Aorta (tissue), 5 donors: Measurements from ENCODE around the gene CUL2. TPM values are rescaled to one million over a fixed set of nuclear protein-coding genes. Genes with fewer than 3 reads are reported as not detected.
"Not testable (repeated sequence)": the region's sequence is repeated elsewhere in the genome, so short reads cannot be mapped to it uniquely, and the experiment has no call there.

ENCODE experiments used
- ATAC-seq: fragments of 200-7000 bp; cut with Tn5 transposase; one replicate; pipeline ENCODE4 v1.9.1; 2022; ENCODE audit warnings: moderate library complexity; ENCODE audit not compliant: low FRiP score
- DNase-seq, 2 donors: peaks; one replicate each; pipeline ENCODE4 v3.0.0-alpha.2; 2020
- H3K27ac ChIP-seq, 2 donors: one replicate each; pipeline ENCODE4 v1.5.1; 2013; ENCODE audit warnings: low read length in 2 of 2, mild to moderate bottlenecking in 2 of 2, moderate library complexity in 2 of 2, control low read depth in 1 of 2, inconsistent platforms in 1 of 2, low read depth in 1 of 2
- H3K27me3 ChIP-seq, 2 donors: one replicate each; pipeline ENCODE4 v1.6.1; 2013; ENCODE audit warnings: control low read depth in 1 of 2, low read length in 1 of 2, mild to moderate bottlenecking in 1 of 2, moderate library complexity in 1 of 2; ENCODE audit not compliant: insufficient read depth in 2 of 2, control insufficient read depth in 1 of 2
- H3K36me3 ChIP-seq, 2 donors: one replicate each; pipeline ENCODE4 v1.6.1; 2013; ENCODE audit warnings: control low read depth in 1 of 2, low read length in 1 of 2, mild to moderate bottlenecking in 1 of 2; ENCODE audit not compliant: insufficient read depth in 2 of 2, control insufficient read depth in 1 of 2
- H3K4me1 ChIP-seq, 2 donors: one replicate each; pipeline ENCODE4 v1.6.1; 2013; ENCODE audit warnings: low read length in 2 of 2, control low read depth in 1 of 2, mild to moderate bottlenecking in 1 of 2, moderate library complexity in 1 of 2; ENCODE audit not compliant: insufficient read depth in 2 of 2, control insufficient read depth in 1 of 2
- H3K4me3 ChIP-seq, 2 donors: one replicate each; pipeline ENCODE4 v1.5.1; 2013; ENCODE audit warnings: low read length in 2 of 2, control low read depth in 1 of 2, mild to moderate bottlenecking in 1 of 2
- H3K9me3 ChIP-seq: one replicate; pipeline ENCODE4 v1.6.1; 2013; ENCODE audit warnings: mild to moderate bottlenecking, low read length; ENCODE audit not compliant: control insufficient read depth
- WGBS, 2 donors: extraction: QIAGEN DNeasy Blood & Tissue Kit; methylation state at CpG; one replicate each; pipeline ENCODE4 v1.1.7; 2013; 5-methylcytosine and 5-hydroxymethylcytosine counted together
- intact Hi-C, 2 donors: fragments of 100-400 bp; cut with DNase I; formaldehyde crosslinking; loops; one replicate each; pipeline versions ENCODE4 v1.14.2 to v1.15.0; 2022
- polyA plus RNA-seq, 2 donors: library from polyadenylated mRNA; stranded (reverse); fragments of 200-250 nt; gene quantifications; one replicate each; pipeline ENCODE4 v1.2.3, GENCODE V29; 2013
- total RNA-seq, 2 donors: library from RNA; stranded (reverse); fragmentation: NEBNext Ultra II Directional; extraction: Animal tissue kit (Norgen Biotek cat#: 25700); gene quantifications; one replicate each; pipeline ENCODE4 v1.2.1, GENCODE V29; 2021
- donor health status: healthy with polysubstance abuse.
- donor health status: Bipolar disorder and iron deficiency.
- donor health status: DM: no; HTN: no; CAD: no.
- donor health status: DM: no; HTN: no; CAD: no.
- donor health status: DM: yes; HTN: yes; CAD: no.

CUL2 gene
- total and polyA plus RNA-seq, 4 donors = 10.0 to 28.1 (median 19.3) TPM

GRCh38 chr10:35046074-35046473 is 44.1 kb downstream of the CUL2 start:
- Histone ChIP-seq H3K36me3 (peaks cover 0 to 8% of the 10 kb centered on the region in 2 donors), H3K4me1 (no peaks in the 10 kb centered on the region), H3K27ac (no peak overlapping the region), H3K9me3 (no peaks in the 10 kb centered on the region), H3K4me3 (no peak overlapping the region), H3K27me3 (no peaks in the 10 kb centered on the region)
- DNase-seq (no peak), ATAC-seq (no peak)
- intact Hi-C loops = no loop called here
- WGBS, 2 donors = 71% methylated on average over 2 of the region's 2 CpGs

GRCh38 chr10:35045275-35045674 is 44.9 kb downstream of the CUL2 start:
- WGBS, 2 donors = 98 to 99% methylated on average over 6 of the region's 6 CpGs
- H3K4me3 ChIP-seq, DNase-seq, H3K27me3 ChIP-seq, H3K4me1 ChIP-seq, H3K9me3 ChIP-seq, H3K27ac ChIP-seq, ATAC-seq, intact Hi-C loops: not testable (repeated sequence)
- H3K36me3 ChIP-seq = peaks cover 3 to 12% of the 10 kb centered on the region in 2 donors

GRCh38 chr10:35043796-35044344 is 46.3 kb downstream of the CUL2 start:
- no peaks in the 10 kb centered on the region for H3K4me1 ChIP-seq
- WGBS, 2 donors = 91 to 97% methylated on average over 4 of the region's 4 CpGs
- no peak for ATAC-seq
- no peaks in the 10 kb centered on the region for H3K9me3 ChIP-seq
- no peak for DNase-seq
- peaks cover 3 to 8% of the 10 kb centered on the region in 2 donors for H3K36me3 ChIP-seq
- intact Hi-C loops = no loop called here
- H3K27ac ChIP-seq = no peak overlapping the region
- H3K27me3 ChIP-seq = no peaks in the 10 kb centered on the region
- H3K4me3 ChIP-seq = no peak overlapping the region

- Histone ChIP-seq H3K27ac (no peak overlapping the region), H3K9me3 (no peaks in the 10 kb centered on the region), H3K36me3 (peaks cover 3 to 8% of the 10 kb centered on the region in 2 donors), H3K27me3 (no peaks in the 10 kb centered on the region), H3K4me3 (no peak overlapping the region), H3K4me1 (no peaks in the 10 kb centered on the region)
- 89 to 93% methylated on average over 3 of the region's 3 CpGs for WGBS, 2 donors
- no peak for DNase-seq
- intact Hi-C loops = no loop called here
- no peak for ATAC-seq
Measured at GRCh38 chr10:35042783-35043182, 47.4 kb downstream of the CUL2 start.

- Histone ChIP-seq H3K27ac (no peak overlapping the region), H3K36me3 (peaks cover 3 to 8% of the 10 kb centered on the region in 2 donors), H3K27me3 (no peaks in the 10 kb centered on the region), H3K4me3 (no peak overlapping the region), H3K4me1 (no peaks in the 10 kb centered on the region), H3K9me3 (no peaks in the 10 kb centered on the region)
- DNase-seq (no peak), ATAC-seq (no peak)
- intact Hi-C loops = no loop called here
- 86 to 88% methylated on average over 9 of the region's 9 CpGs for WGBS, 2 donors
Measured at GRCh38 chr10:35041502-35041879, 48.6 kb downstream of the CUL2 start.

- Histone ChIP-seq H3K27ac (no peak overlapping the region), H3K4me3 (no peak overlapping the region), H3K36me3 (peaks cover 3 to 8% of the 10 kb centered on the region in 2 donors), H3K4me1 (no peaks in the 10 kb centered on the region), H3K27me3 (no peaks in the 10 kb centered on the region), H3K9me3 (no peaks in the 10 kb centered on the region)
- ATAC-seq (no peak), DNase-seq (no peak)
- intact Hi-C loops = no loop called here
- 80 to 81% methylated on average over 6 of the region's 6 CpGs for WGBS, 2 donors
Measured at GRCh38 chr10:35040760-35041501, 49.2 kb downstream of the CUL2 start.

GRCh38 chr10:35037104-35037503 is 53.0 kb downstream of the CUL2 start:
- no peak overlapping the region for H3K4me3 ChIP-seq
- no peak for ATAC-seq
- no peaks in the 10 kb centered on the region for H3K9me3 ChIP-seq
- WGBS, 2 donors = 98% methylated on average over 4 of the region's 4 CpGs
- H3K27me3 ChIP-seq = no peaks in the 10 kb centered on the region
- no peak overlapping the region for H3K27ac ChIP-seq
- intact Hi-C loops = no loop called here
- H3K4me1 ChIP-seq = no peaks in the 10 kb centered on the region
- H3K36me3 ChIP-seq = peaks cover 4 to 5% of the 10 kb centered on the region in 2 donors
- no peak for DNase-seq

GRCh38 chr10:35035606-35036005 is 54.5 kb downstream of the CUL2 start:
- Histone ChIP-seq H3K27me3 (no peaks in the 10 kb centered on the region), H3K4me1 (no peaks in the 10 kb centered on the region), H3K27ac (no peak overlapping the region), H3K36me3 (peaks cover 4% of the 10 kb centered on the region in 2 donors), H3K9me3 (no peaks in the 10 kb centered on the region), H3K4me3 (no peak overlapping the region)
- intact Hi-C loops = no loop called here
- no peak for ATAC-seq
- DNase-seq = no peak
- WGBS, 2 donors = 0 to 5% methylated on average over 1 of the region's 1 CpG

GRCh38 chr10:35027567-35027966 is 62.6 kb downstream of the CUL2 start:
- H3K4me3 ChIP-seq = no peak overlapping the region
- peaks cover 3% of the 10 kb centered on the region in 2 donors for H3K36me3 ChIP-seq
- H3K27me3 ChIP-seq = no peaks in the 10 kb centered on the region
- H3K4me1 ChIP-seq = no peaks in the 10 kb centered on the region
- no peak overlapping the region for H3K27ac ChIP-seq
- no peaks in the 10 kb centered on the region for H3K9me3 ChIP-seq
- no peak for DNase-seq
- intact Hi-C loops = loop anchor here (5.0 kb wide), 1 partner anchor 360 kb away; no protein-coding TSS in a partner anchor
- no peak for ATAC-seq
